GM19351 (cell line): Measurements from ENCODE around the gene SPATA17.
A peak's percentile ranks its signal among the peaks of the same experiment; 100 is the strongest.
"Not testable (repeated sequence)": the region's sequence is repeated elsewhere in the genome, so short reads cannot be mapped to it uniquely, and the experiment has no call there.

Experiments used
- ATAC-seq: cut with Tn5 transposase; IDR thresholded peaks from one replicate; pipeline ENCODE4 v1.9.1; 2021; ENCODE audit warnings: mild to moderate bottlenecking, moderate library complexity; ENCODE audit not compliant: unreplicated experiment

SPATA17 gene, protein sequence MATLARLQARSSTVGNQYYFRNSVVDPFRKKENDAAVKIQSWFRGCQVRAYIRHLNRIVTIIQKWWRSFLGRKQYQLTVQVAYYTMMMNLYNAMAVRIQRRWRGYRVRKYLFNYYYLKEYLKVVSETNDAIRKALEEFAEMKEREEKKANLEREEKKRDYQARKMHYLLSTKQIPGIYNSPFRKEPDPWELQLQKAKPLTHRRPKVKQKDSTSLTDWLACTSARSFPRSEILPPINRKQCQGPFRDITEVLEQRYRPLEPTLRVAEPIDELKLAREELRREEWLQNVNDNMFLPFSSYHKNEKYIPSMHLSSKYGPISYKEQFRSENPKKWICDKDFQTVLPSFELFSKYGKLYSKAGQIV

DNA sequence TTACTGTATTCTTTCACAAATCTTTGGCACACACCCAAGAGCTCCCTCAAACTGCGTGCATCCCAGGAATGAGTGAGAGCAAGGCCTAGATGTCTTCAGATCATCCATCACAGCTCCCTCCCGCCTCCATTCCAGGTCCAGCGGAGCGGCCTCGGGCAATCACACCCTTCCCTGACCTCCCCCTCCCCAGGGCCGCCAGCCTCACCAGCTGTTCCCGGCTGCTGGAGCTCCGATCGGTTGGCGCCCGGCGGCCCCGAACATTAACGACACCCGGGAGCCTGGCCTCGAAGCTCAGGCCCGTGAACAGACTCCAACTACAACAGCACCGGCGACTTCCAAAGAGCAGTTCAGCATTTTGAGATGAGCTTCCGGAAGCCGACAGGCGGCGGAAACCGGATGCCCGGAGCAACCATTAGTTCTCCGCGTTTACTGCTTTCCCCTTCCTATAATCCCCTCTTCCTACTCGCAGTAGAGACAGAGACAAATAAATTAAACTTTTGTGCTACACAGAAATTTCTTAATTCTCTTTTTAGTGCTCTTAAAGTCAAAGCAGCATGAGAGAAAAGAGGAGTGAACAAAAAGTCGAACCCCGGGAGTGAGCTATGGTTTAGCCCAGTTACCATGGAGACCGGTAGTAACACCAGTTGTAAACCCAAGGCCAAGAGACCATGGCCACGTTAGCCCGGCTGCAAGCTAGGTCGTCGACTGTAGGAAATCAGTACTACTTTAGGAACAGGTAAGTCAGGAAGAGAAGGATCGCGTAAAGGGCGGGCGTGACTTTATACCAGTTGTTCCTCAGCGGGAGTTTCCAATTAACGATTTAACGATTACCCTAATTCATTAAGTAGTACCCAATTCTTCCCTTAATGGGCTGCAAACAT is at the start of gene SPATA17, which contains the start of gene GPATCH2:
SPATA17 (plus strand) TSS at position 634 of the 881 bp plus-strand sequence; CDS start at position 669, 35 bp downstream.
GPATCH2 (minus strand) TSS at position 380 of the 881 bp plus-strand sequence; CDS start at position 261, 119 bp downstream.
- ATAC-seq = peak; percentile 96

DNA sequence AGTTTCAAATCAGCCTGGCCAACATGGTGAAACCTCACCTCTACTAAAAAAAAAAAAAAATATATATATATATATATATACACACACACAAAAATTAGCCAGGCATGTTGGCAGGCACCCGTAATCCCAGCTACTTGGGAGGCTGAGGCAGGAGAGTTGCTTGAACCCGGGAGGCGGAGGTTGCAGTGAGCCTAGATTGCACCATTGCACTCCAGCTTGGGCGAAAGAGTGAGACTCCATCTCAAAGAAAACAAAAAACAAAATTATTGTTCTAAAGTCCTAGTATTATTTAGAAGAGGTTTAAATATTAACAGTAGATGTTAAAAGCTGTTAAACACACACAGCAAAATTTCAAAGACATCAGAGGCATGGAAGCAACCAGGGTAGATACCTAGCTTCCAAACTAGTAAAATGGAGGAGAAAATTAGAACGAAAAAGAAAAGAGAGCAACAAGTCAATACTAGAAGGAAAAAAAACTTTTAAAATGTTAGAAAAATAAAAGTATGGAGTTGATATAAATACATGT is 46.8 kb upstream of the SPATA17 start:
- not testable (repeated sequence) for ATAC-seq

DNA sequence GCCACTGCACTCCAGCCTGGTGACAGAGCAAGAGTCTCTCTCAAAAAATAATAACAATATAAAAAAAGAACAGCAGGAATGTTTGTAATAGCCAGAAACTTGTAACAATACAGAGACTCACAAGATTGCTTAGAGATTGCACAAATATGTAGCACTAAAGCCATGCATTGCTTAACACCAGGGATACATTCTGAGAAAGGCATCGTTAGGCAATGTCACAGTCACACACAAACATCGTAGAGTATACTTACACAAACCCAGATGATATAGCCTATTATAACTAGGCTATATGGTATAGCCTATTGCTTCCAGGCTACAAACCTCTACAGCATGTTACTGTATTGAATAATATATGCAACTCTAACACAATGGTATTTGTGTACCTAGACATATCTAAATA is 45.6 kb upstream of the SPATA17 start:
- ATAC-seq = no peak

DNA sequence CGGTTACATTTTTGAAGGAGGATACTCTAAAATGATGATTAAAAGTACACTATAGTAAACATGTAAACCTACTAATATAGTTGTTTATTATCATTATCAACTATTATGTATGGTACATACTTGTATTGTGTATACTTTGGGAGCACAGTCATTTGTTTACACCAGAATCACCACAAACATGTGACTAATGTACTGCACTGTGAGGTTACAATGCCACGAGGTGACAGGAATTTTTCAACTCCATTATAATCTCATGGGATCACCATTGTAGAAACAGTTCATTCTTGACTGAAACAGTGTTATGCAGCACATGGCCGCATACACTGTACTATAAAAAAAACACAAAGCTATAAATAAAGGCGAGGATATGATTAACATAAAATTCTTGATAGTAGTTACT is 44.6 kb upstream of the SPATA17 start:
- ATAC-seq = no peak

- no peak for ATAC-seq
Observed at GRCh38 chr1:217590598-217590997, 40.5 kb upstream of the SPATA17 start.

- ATAC-seq = no peak
Observed at GRCh38 chr1:217599154-217599553, 32.0 kb upstream of the SPATA17 start.

- no peak for ATAC-seq
Observed at GRCh38 chr1:217602380-217602779, 28.8 kb upstream of the SPATA17 start.

- no peak for ATAC-seq
Observed at GRCh38 chr1:217605390-217605789, 25.8 kb upstream of the SPATA17 start.

DNA sequence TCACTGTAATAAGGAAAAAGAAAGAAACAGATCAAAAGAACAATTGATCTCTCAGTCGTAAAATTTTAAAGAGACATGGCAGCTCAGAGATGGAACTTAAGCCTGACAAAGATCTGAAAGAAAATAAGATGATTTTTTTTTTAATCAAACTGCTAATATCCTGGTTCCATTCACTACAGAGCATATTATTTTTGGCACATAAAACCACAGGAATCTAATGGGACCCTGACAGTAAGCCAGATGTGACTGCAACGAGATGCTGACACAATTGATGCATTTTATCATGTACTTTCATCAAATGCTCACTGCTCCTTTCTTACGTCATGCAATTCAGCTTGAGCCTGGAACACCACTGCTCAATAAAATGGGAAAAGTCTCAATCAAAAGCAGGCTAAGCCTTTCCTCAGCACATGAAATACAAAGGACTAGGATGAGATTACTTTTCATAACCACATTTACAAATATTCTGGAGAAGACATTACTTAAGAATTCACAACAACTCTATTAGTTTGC is 16.9 kb upstream of the SPATA17 start:
- no peak for ATAC-seq

- ATAC-seq = no peak
Observed at GRCh38 chr1:217617126-217617525, 14.0 kb upstream of the SPATA17 start.

DNA sequence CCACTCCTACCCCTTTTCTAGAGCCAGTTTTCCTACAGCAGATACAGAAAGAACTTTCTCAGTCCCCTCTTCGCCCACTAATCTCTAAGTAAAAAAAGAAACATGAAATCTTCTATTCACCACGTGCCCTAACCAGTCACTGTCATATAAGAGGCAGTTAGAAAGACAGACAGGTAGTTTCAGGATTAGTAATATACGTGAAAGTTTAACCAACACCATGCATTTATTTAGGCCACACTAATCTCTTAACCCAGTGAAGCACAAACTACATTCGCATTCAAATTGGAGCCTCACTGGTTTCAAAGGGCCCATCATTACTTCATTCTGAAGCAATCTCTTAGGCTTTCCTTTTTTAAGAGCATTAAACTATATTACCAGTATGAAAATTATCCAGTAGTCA is 10.3 kb upstream of the SPATA17 start:
- ATAC-seq = peak; percentile 99

GRCh38 chr1:217622042-217622441 is 9.1 kb upstream of the SPATA17 start:
- peak; percentile 17 for ATAC-seq

DNA sequence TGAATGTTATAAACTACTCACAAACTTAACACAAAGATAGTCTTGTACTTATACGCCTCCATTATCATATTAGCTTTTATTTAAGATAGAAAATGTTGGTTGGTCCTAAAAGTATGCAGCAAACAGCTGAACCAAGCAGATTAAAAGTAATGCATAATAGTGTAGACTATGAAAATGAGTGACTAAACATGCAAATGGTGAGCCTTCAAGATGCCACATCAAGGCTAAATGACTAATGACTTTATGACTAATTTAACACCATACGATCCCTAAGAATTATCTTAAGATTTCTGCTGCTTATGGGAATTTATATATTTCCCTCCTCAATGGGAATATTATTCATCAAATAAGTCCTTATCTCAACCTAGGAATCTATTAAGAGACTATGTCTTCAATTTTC is 4.8 kb upstream of the SPATA17 start:
- ATAC-seq = no peak

- no peak for ATAC-seq
Observed at GRCh38 chr1:217627431-217627830, 3.7 kb upstream of the SPATA17 start.

DNA sequence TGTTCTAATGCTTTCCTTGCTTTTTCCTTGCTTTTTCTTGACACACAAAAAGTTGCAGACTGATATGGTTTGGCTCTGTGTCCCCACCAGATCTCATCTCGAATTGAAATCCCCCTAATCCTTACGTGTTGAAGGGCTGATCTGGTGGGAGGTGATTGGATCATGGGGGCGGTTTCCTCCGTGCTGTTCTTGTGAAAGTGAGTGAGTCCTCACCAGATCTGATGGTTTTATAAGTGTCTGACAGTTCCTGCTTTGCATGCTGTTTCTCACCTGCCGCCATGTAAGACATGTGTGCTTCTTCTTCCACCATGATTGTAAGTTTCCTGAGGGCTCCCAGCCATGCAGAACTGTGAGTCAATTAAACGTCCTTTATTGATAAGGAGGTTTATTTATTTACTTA is 11.3 kb downstream of the SPATA17 start:
- ATAC-seq = no peak

DNA sequence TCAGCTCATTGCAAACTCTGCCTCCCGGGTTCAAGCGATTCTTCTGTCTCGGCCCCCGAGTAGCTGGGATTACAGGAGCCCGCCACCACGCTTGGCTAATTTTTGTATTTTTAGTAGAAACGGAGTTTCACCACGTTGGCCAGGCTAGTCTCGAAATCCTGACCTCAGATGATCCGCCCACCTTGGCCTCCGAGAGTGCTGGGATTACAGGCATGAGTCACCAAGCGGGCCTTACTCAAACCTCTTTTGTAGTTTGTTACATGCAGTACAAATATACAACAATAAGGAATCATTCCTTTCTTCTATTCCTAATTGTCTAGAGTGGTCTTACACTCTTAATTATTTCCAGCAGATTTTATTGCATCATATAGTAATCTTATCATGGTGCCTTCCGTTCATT is 16.6 kb downstream of the SPATA17 start:
- ATAC-seq = no peak

DNA sequence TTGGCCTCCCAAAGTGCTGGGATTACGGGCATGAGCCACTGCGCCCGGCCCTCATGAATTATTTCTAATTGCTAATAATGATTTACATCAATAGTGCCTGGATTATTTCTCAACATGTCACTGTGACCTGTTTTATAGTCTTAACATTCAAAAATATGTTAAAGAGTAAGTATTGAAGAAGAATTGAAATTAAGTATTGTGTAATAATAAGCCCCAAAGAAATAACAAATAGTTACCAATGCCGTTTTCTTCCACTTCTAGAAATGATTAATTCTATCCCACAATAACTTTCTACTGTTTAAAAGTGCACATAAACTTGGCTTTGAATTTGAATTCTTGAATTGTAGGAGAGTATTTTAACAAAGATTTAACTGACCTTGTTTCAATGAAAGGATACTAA is 19.5 kb downstream of the SPATA17 start:
- no peak for ATAC-seq

- ATAC-seq = peak; percentile 73
Observed at GRCh38 chr1:217660353-217661062, 29.4 kb downstream of the SPATA17 start.

GRCh38 chr1:217661407-217661806 is 30.3 kb downstream of the SPATA17 start:
- no peak for ATAC-seq

GRCh38 chr1:217668351-217668940 is 37.3 kb downstream of the SPATA17 start:
- no peak for ATAC-seq
